Astrocyte (in vitro differentiated cells and primary cell): ENCODE results near the gene ZSWIM4.

Experiments
- CTCF ChIP-seq: IDR thresholded peaks from 2 replicates; pipeline ENCODE4 v1.5.1; 2011; ENCODE audit warnings: low read depth, mild to moderate bottlenecking, inconsistent platforms, low read length, moderate library complexity; ENCODE audit not compliant: insufficient read depth
- EZH2 ChIP-seq: IDR thresholded peaks from 2 replicates; pipeline ENCODE4 v1.6.1; 2012; ENCODE audit warnings: mild to moderate bottlenecking, low read length, inconsistent platforms; ENCODE audit not compliant: insufficient read depth

GRCh38 chr19:13860679-13861391, 65.6 kb downstream of the ZSWIM4 start:
- no peak for TF ChIP-seq CTCF
- no peak for TF ChIP-seq EZH2
